Fibroblast of mammary gland (primary cell): ENCODE measurements around the gene RPL21.

Experiments
- DNase-seq: peaks from one replicate; pipeline ENCODE4 v3.0.0-alpha.2; 2010; ENCODE audit warnings: low read depth
- H3K4me3 ChIP-seq: 2 replicates; pipeline ENCODE4 v1.5.1; 2011; ENCODE audit warnings: low read depth, mild to moderate bottlenecking, low read length, moderate library complexity; ENCODE audit not compliant: control insufficient read depth
- CTCF ChIP-seq: conservative IDR thresholded peaks from 2 replicates; pipeline ENCODE4 v1.5.1; 2011; ENCODE audit warnings: low read depth, low read length, inconsistent platforms; ENCODE audit not compliant: control insufficient read depth, insufficient read depth

Gene RPL21

GRCh38 chr13:27251166-27252091 is at the start of gene RPL21:
Gene RPL21 (plus strand): TSS chr13:27251558. CDS start chr13:27253777, 2,219 bp downstream.
- peak within 1 kb of the TSS; percentile 97 for H3K4me3 ChIP-seq
- DNase-seq = peak; percentile 98

GRCh38 chr13:27201661-27202060 is 49.7 kb upstream of the RPL21 start:
- no peak overlapping the region for H3K4me3 ChIP-seq
- peak; percentile 31 for DNase-seq
- TF ChIP-seq CTCF = no peak

More at GRCh38 chr13:27251166-27252091, at the start of gene RPL21:
- no peak for TF ChIP-seq CTCF

- no peak for DNase-seq
- no peak overlapping the region for H3K4me3 ChIP-seq
- TF ChIP-seq CTCF = no peak
Measured at GRCh38 chr13:27203186-27203585, 48.2 kb upstream of the RPL21 start.

- DNase-seq = peak; percentile 50
- H3K4me3 ChIP-seq = no peak overlapping the region
- TF ChIP-seq CTCF = peak; percentile 27
Measured at GRCh38 chr13:27203854-27204253, 47.5 kb upstream of the RPL21 start.

- DNase-seq = no peak
- no peak overlapping the region for H3K4me3 ChIP-seq
- TF ChIP-seq CTCF = no peak
Measured at GRCh38 chr13:27208514-27208913, 42.8 kb upstream of the RPL21 start.

- H3K4me3 ChIP-seq = no peak overlapping the region
- no peak for TF ChIP-seq CTCF
- DNase-seq = no peak
Measured at GRCh38 chr13:27211271-27211670, 40.1 kb upstream of the RPL21 start.
